Panc1 (cell line): ENCODE results near the gene SLC46A3. TPM values are rescaled to one million over a fixed set of nuclear protein-coding genes. Genes with fewer than 3 reads are reported as not detected.

ENCODE experiments used
- ATAC-seq: fragments of 200-7000 bp; cut with Tn5 transposase; 2 replicates; pipeline ENCODE4 v1.9.1; 2020; ENCODE audit warnings: mild to moderate bottlenecking, moderate library complexity
- Bru-seq: library from RNA; stranded (reverse); fragments of 400-500 nt; gene quantifications from one replicate; lab custom pipeline; 2021; lab: Mats Ljungman, UMichigan
- BruChase-seq, 2 experiments: library from RNA; stranded (reverse); fragments of 400-500 nt; gene quantifications; one replicate each; lab custom pipeline; 2021; lab: Mats Ljungman, UMichigan
- BruUV-seq: library from RNA; stranded (reverse); fragments of 400-500 nt; replicated peaks from 2 replicates; lab custom pipeline; 2021; lab: Mats Ljungman, UMichigan
- CTCF ChIA-PET: fragments of 300-600 bp; sonication (Branson Sonifier 250); formaldehyde crosslinking; loops from one replicate; lab custom pipeline; 2022; ENCODE audit warnings: antibody characterized with exemption; lab: Charles Lee
- POLR2A ChIA-PET: fragments of 300-600 bp; sonication (Branson Sonifier 250); formaldehyde crosslinking; loops from one replicate; lab custom pipeline; 2022; ENCODE audit warnings: antibody characterized with exemption; lab: Charles Lee
- DNase-seq: peaks from one replicate; pipeline ENCODE4 v3.0.0-alpha.2; 2010; ENCODE audit warnings: low read depth, low spot score
- H3K27ac ChIP-seq: 2 replicates; pipeline ENCODE4 v1.5.1; 2011; ENCODE audit warnings: mild to moderate bottlenecking, low read length, inconsistent platforms
- H3K27me3 ChIP-seq: fragments of 200-500 bp; sonication (Bioruptor generic); 2 replicates; pipeline ENCODE4 v1.6.0; 2014; ENCODE audit warnings: low read length, inconsistent platforms; ENCODE audit not compliant: control insufficient read depth, insufficient read depth
- H3K36me3 ChIP-seq: fragments of 200-500 bp; sonication (Bioruptor generic); 2 replicates; pipeline ENCODE4 v1.5.1; 2014; ENCODE audit warnings: inconsistent platforms, mild to moderate bottlenecking, low read length, moderate library complexity; ENCODE audit not compliant: control insufficient read depth, insufficient read depth
- H3K4me1 ChIP-seq: 2 replicates; pipeline ENCODE4 v1.5.1; 2011; ENCODE audit warnings: inconsistent platforms, mild to moderate bottlenecking, low read length, moderate library complexity; ENCODE audit not compliant: control insufficient read depth, insufficient read depth
- H3K4me3 ChIP-seq, 2 experiments: 2 replicates each; pipeline ENCODE4 v1.5.1; 2011 to 2012; ENCODE audit warnings: low read depth in 2 of 2, low read length in 2 of 2, mild to moderate bottlenecking in 2 of 2, inconsistent platforms in 1 of 2, moderate library complexity in 1 of 2
- H3K9me3 ChIP-seq: fragments of 200-500 bp; sonication (Bioruptor generic); 2 replicates; pipeline ENCODE4 v1.5.1; 2014; ENCODE audit warnings: low read depth, mild to moderate bottlenecking, inconsistent platforms, low read length, moderate library complexity; ENCODE audit not compliant: control insufficient read depth, insufficient read depth
- CTCF ChIP-seq: fragments of 450-650 bp; IDR thresholded peaks from 2 replicates; pipeline ENCODE4 v1.5.1; 2017; ENCODE audit warnings: mild to moderate bottlenecking
- POLR2AphosphoS5 ChIP-seq: IDR thresholded peaks from 2 replicates; pipeline ENCODE4 v1.6.1; 2012; ENCODE audit warnings: mild to moderate bottlenecking, low read depth, low read length, moderate library complexity
- REST ChIP-seq, 2 experiments: IDR thresholded peaks; 2 replicates each; pipeline ENCODE4 v1.6.1; 2011 to 2012; ENCODE audit warnings: low read depth in 2 of 2, control low read depth in 1 of 2, low read length in 1 of 2, mild to moderate bottlenecking in 1 of 2, moderate library complexity in 1 of 2; ENCODE audit not compliant: insufficient read depth in 1 of 2
- SIN3A ChIP-seq: IDR thresholded peaks from 2 replicates; pipeline ENCODE4 v1.6.1; 2012; ENCODE audit warnings: low read depth, mild to moderate bottlenecking, low read length, moderate library complexity, borderline replicate concordance; ENCODE audit not compliant: insufficient read depth
- TCF7L2 ChIP-seq: IDR thresholded peaks from 2 replicates; pipeline ENCODE4 v1.6.1; 2011; ENCODE audit warnings: mild to moderate bottlenecking, low read depth, low read length, inconsistent platforms
- in situ Hi-C: cut with HindIII; loops from 2 replicates; pipeline ENCODE4 v1.10.0; 2016; ENCODE audit warnings: low sequenced_read_pairs, low pct_unique_long_range_greater_than_20kb
- intact Hi-C: fragments of 100-400 bp; cut with micrococcal nuclease; formaldehyde crosslinking; loops from one replicate; pipeline ENCODE4 v1.10.0; 2022; ENCODE audit not compliant: unreplicated experiment
- long read RNA-seq: library from polyadenylated mRNA; unstranded; transcript quantifications from one replicate; pipeline ENCODE4 v2.0.0, GENCODE V29; 2021; ENCODE audit not compliant: unreplicated experiment
- polyA plus RNA-seq: library from polyadenylated mRNA; unstranded; fragments of >200 nt; gene quantifications from one replicate; pipeline ENCODE4 v1.2.1, GENCODE V29; 2012; ENCODE audit warnings: missing spikeins; ENCODE audit not compliant: insufficient read length
- total RNA-seq: library from RNA; stranded (reverse); gene quantifications from one replicate; pipeline ENCODE4 v1.2.1, GENCODE V29; 2021; ENCODE audit not compliant: unreplicated experiment

Gene SLC46A3
- total RNA-seq = 5.5 TPM
- polyA plus RNA-seq = 4.8 TPM
- Bru-seq, nascent RNA = percentile 49 among the genes with signal in this experiment
- percentile 53 among the genes with signal in this experiment for BruChase-seq, experiment 1, labeled RNA remaining after a 2-hour chase
- BruChase-seq, experiment 2, labeled RNA remaining after a 6-hour chase = percentile 67 among the genes with signal in this experiment
- long read RNA-seq, transcript SLC46A3-201 (6 exons, 3,173 nt) = major isoform, 13 of 19 reads
- long read RNA-seq, partial matches to known transcripts = 1 of 19 reads
- long read RNA-seq, other reads (novel, unspliced or antisense) = 3 of 19 reads

GRCh38 chr13:28718543-28719226, at the start of gene SLC46A3:
TSS of gene SLC46A3 (minus strand) at chr13:28718970. CDS start at chr13:28717998, 972 bp downstream.
- peak; percentile 52 for DNase-seq
- in situ Hi-C loops = no loop called here
- no peaks in the 10 kb centered on the region for H3K27me3 ChIP-seq
- no peaks in the 10 kb centered on the region for H3K9me3 ChIP-seq
- no peak for TF ChIP-seq CTCF
- no peak for TF ChIP-seq POLR2AphosphoS5
- TF ChIP-seq TCF7L2 = peak; percentile 78
- 0 out of 2 replicates have a peak, but pooled peaks have one; percentile 46 for TF ChIP-seq SIN3A
- TF ChIP-seq REST (IDR thresholded peaks at IDR 0.05; ENCODE audit: insufficient read depth in 1 of 2, low read depth in 2 of 2, low read length in 1 of 2) = no peak
- ChIA-PET POLR2A (no interaction called here), CTCF (no interaction called here)
- no TSS peak for BruUV-seq
- no peaks in the 10 kb centered on the region for H3K36me3 ChIP-seq
- peak within 1 kb of the TSS; percentile 68 to 71 for H3K4me3 ChIP-seq
- intact Hi-C loops = no loop called here
- peaks cover 11% of the 10 kb centered on the region for H3K4me1 ChIP-seq
- peak within 1 kb of the TSS; percentile 77 for H3K27ac ChIP-seq
- peak; percentile 99 for ATAC-seq

- ATAC-seq (no peak), DNase-seq (no peak)
- intact Hi-C loops = no loop called here
- TF ChIP-seq TCF7L2 = no peak
- TF ChIP-seq POLR2AphosphoS5 = no peak
- Histone ChIP-seq H3K4me1 (no peaks in the 10 kb centered on the region), H3K36me3 (no peaks in the 10 kb centered on the region), H3K9me3 (0 out of 2 replicates have a peak, but pooled peaks cover 2% of the 10 kb centered on the region), H3K4me3 (no peak overlapping the region), H3K27me3 (no peaks in the 10 kb centered on the region), H3K27ac (no peak overlapping the region)
- BruUV-seq = no TSS peak
- in situ Hi-C loops = no loop called here
- ChIA-PET CTCF (no interaction called here), POLR2A (no interaction called here)
These were observed 45.1 kb upstream of the SLC46A3 start for GRCh38 chr13:28763887-28764286.
